ENCODE data around the gene NAPG. TPM values are rescaled to one million over a fixed set of nuclear protein-coding genes. Genes with fewer than 3 reads are reported as not detected.

NAPG gene
- total RNA-seq, 1 experiment from 2014 or later: 28.0 TPM

- no TSS peak for BruUV-seq (replicated peaks)
- no peaks in the 10 kb centered on the region; the same call in 1 of the 2 replicates for H4K20me1 ChIP-seq (ENCODE audit: insufficient read depth)
- ChIA-PET RAD21 (ENCODE audit: low non-redundant PET in 1 of 2, low total read pairs in 2 of 2, uncharacterized antibody in 2 of 2, unreplicated experiment in 2 of 2) (no interaction called here), CTCF (no interaction called here), POLR2A (no interaction called here)
- peaks cover 0 to 2% of the 10 kb centered on the region in 2 experiments; a peak in 1 of 4 replicates for H3K36me3 ChIP-seq (ENCODE audit: control insufficient read depth in 1 of 2, insufficient read depth in 2 of 2, low read length in 2 of 2)
- no peak overlapping the region for H3K4me3 ChIP-seq (replicated peaks in 1 of 2; ENCODE audit: low read depth in 1 of 2, low read length in 2 of 2)
- no peak overlapping the region for H3K27ac ChIP-seq (ENCODE audit: low read depth, low read length)
- no peak overlapping the region for H3K9ac ChIP-seq (ENCODE audit: low read length)
- no peaks in the 10 kb centered on the region for H3K9me2 ChIP-seq (ENCODE audit: insufficient read depth)
- H3K4me2 ChIP-seq (ENCODE audit: low read length): no peak overlapping the region
- DNase-seq (ENCODE audit: low read depth, low spot score): no peak
- no peaks in the 10 kb centered on the region for H3K9me3 ChIP-seq (ENCODE audit: control insufficient read depth in 1 of 2, insufficient read depth in 1 of 2, low read depth in 1 of 2, low read length in 2 of 2)
- no peak for ATAC-seq
- H3K79me2 ChIP-seq (ENCODE audit: insufficient read depth, low read length): peaks cover 65% of the 10 kb centered on the region
- intact Hi-C loops (cut with micrococcal nuclease): no loop called here
- H3K27me3 ChIP-seq (ENCODE audit: insufficient read depth, low read length): no peaks in the 10 kb centered on the region
- H2AFZ ChIP-seq (ENCODE audit: low read depth, low read length, poor library complexity, severe bottlenecking): no peak overlapping the region
- H3K4me1 ChIP-seq (ENCODE audit: control insufficient read depth in 1 of 2, insufficient read depth in 2 of 2, low read length in 2 of 2): peaks cover 8% of the 10 kb centered on the region in 2 experiments
- no peak for TF ChIP-seq CEBPB (IDR thresholded peaks at IDR 0.05; ENCODE audit: low read depth)
- no peak for TF ChIP-seq ZNF274 (IDR thresholded peaks at IDR 0.05; ENCODE audit: low read depth, low read length)
Observed at GRCh38 chr18:10530852-10531251, 5.0 kb downstream of the NAPG start.

- Histone ChIP-seq H3K9ac (ENCODE audit: low read length) (no peak overlapping the region), H3K27ac (ENCODE audit: low read depth, low read length) (no peak overlapping the region), H3K27me3 (ENCODE audit: insufficient read depth, low read length) (no peaks in the 10 kb centered on the region), H3K9me2 (ENCODE audit: insufficient read depth) (no peaks in the 10 kb centered on the region), H3K4me2 (ENCODE audit: low read length) (no peak overlapping the region), H3K4me3 (replicated peaks in 1 of 2; ENCODE audit: low read depth in 1 of 2, low read length in 2 of 2) (no peak overlapping the region), H3K79me2 (ENCODE audit: insufficient read depth, low read length) (peaks cover 58% of the 10 kb centered on the region), H3K4me1 (ENCODE audit: control insufficient read depth in 1 of 2, insufficient read depth in 2 of 2, low read length in 2 of 2) (peaks cover 0 to 4% of the 10 kb centered on the region in 2 experiments; a peak in 1 of 4 replicates), H3K9me3 (ENCODE audit: control insufficient read depth in 1 of 2, insufficient read depth in 1 of 2, low read depth in 1 of 2, low read length in 2 of 2) (no peaks in the 10 kb centered on the region), H2AFZ (ENCODE audit: low read depth, low read length, poor library complexity, severe bottlenecking) (no peak overlapping the region), H3K36me3 (ENCODE audit: control insufficient read depth in 1 of 2, insufficient read depth in 2 of 2, low read length in 2 of 2) (peaks cover 0 to 2% of the 10 kb centered on the region in 2 experiments; a peak in 1 of 4 replicates), H4K20me1 (ENCODE audit: insufficient read depth) (no peaks in the 10 kb centered on the region)
- ATAC-seq (no peak), DNase-seq (ENCODE audit: low read depth, low spot score) (no peak)
- ChIA-PET RAD21 (ENCODE audit: low non-redundant PET in 1 of 2, low total read pairs in 2 of 2, uncharacterized antibody in 2 of 2, unreplicated experiment in 2 of 2) (no interaction called here), POLR2A (no interaction called here), CTCF (no interaction called here)
- intact Hi-C loops (cut with micrococcal nuclease): no loop called here
- BruUV-seq (replicated peaks): no TSS peak
- no peak for TF ChIP-seq SP1 (IDR thresholded peaks at IDR 0.05; ENCODE audit: low read depth)
- no peak for TF ChIP-seq POLR2A (IDR thresholded peaks at IDR 0.05; ENCODE audit: borderline replicate concordance, extremely low read depth, insufficient read depth, insufficient read length)
- TF ChIP-seq ZBTB33 (IDR thresholded peaks at IDR 0.05; ENCODE audit: extremely low read depth, insufficient replicate concordance, low read length): no peak
- no peak for TF ChIP-seq CBX3 (IDR thresholded peaks at IDR 0.05; ENCODE audit: low read depth)
- no peak for TF ChIP-seq TCF7L2 (IDR thresholded peaks at IDR 0.05; ENCODE audit: borderline replicate concordance, extremely low read depth, insufficient read depth, insufficient read length)
- no peak for TF ChIP-seq CTCF (IDR thresholded peaks at IDR 0.05 in 2 of 3, conservative IDR thresholded peaks at IDR 0.05 in 1 of 3; ENCODE audit: borderline replicate concordance in 1 of 3, insufficient read depth in 1 of 3, low read depth in 2 of 3, low read length in 2 of 3)
- TF ChIP-seq RAD21 (IDR thresholded peaks at IDR 0.05; ENCODE audit: low read depth): no peak
- no peak for TF ChIP-seq SIN3A (IDR thresholded peaks at IDR 0.05; ENCODE audit: low read depth)
- TF ChIP-seq EZH2phosphoT487 (IDR thresholded peaks at IDR 0.05; ENCODE audit: borderline replicate concordance): no peak
- no peak for TF ChIP-seq EGR1 (IDR thresholded peaks at IDR 0.05; ENCODE audit: low read depth)
- no peak for TF ChIP-seq CEBPB (IDR thresholded peaks at IDR 0.05; ENCODE audit: low read depth)
- TF ChIP-seq JUND (IDR thresholded peaks at IDR 0.05): no peak
- TF ChIP-seq ZNF274 (IDR thresholded peaks at IDR 0.05; ENCODE audit: low read depth, low read length): no peak
Observed at GRCh38 chr18:10533111-10533510, 7.3 kb downstream of the NAPG start.

Data from HCT116 (cell line).